HG03565 (cell line): ENCODE results near the gene TMEM184C.
A peak's percentile ranks its signal among the peaks of the same experiment; 100 is the strongest.

Source experiments
- ATAC-seq: cut with Tn5 transposase; IDR thresholded peaks from one replicate; pipeline ENCODE4 v1.9.1; 2021; ENCODE audit warnings: mild to moderate bottlenecking, moderate library complexity; ENCODE audit not compliant: unreplicated experiment

TMEM184C gene

GRCh38 chr4:147648656-147649055 is 31.5 kb downstream of the TMEM184C start:
- no peak for ATAC-seq

- no peak for ATAC-seq
These were observed 34.4 kb downstream of the TMEM184C start for GRCh38 chr4:147651563-147651962.

- ATAC-seq: no peak
These were observed 38.4 kb downstream of the TMEM184C start for GRCh38 chr4:147655639-147656038.

GRCh38 chr4:147658501-147658900 is 41.3 kb downstream of the TMEM184C start:
- no peak for ATAC-seq

- no peak for ATAC-seq
These were observed 56.9 kb downstream of the TMEM184C start for GRCh38 chr4:147674073-147674472.

GRCh38 chr4:147674496-147674895 is 57.3 kb downstream of the TMEM184C start:
- ATAC-seq: no peak

GRCh38 chr4:147678106-147678505 is 60.9 kb downstream of the TMEM184C start:
- ATAC-seq: no peak

GRCh38 chr4:147678796-147679549 is 61.8 kb downstream of the TMEM184C start:
- ATAC-seq: no peak

- no peak for ATAC-seq
These were observed 65.6 kb downstream of the TMEM184C start for GRCh38 chr4:147682755-147683154.

GRCh38 chr4:147683188-147683591 is 66.0 kb downstream of the TMEM184C start:
- no peak for ATAC-seq

- ATAC-seq: peak; percentile 99
These were observed 66.8 kb downstream of the TMEM184C start, which contains the start of gene PRMT9 for GRCh38 chr4:147683717-147684700. PRMT9 (minus strand) TSS chr4:147684163; CDS start chr4:147683987, 176 bp downstream.

GRCh38 chr4:147689067-147689466 is 71.9 kb downstream of the TMEM184C start:
- ATAC-seq: no peak

GRCh38 chr4:147691820-147692219 is 74.6 kb downstream of the TMEM184C start:
- ATAC-seq: no peak

- ATAC-seq: no peak
These were observed 76.0 kb downstream of the TMEM184C start for GRCh38 chr4:147693218-147693617.

GRCh38 chr4:147696866-147697265 is 79.7 kb downstream of the TMEM184C start:
- ATAC-seq: no peak

GRCh38 chr4:147704846-147705245 is 87.6 kb downstream of the TMEM184C start:
- ATAC-seq: no peak

- ATAC-seq: peak; percentile 71
These were observed 90.9 kb downstream of the TMEM184C start for GRCh38 chr4:147707892-147708672.

GRCh38 chr4:147709999-147710398 is 92.8 kb downstream of the TMEM184C start:
- no peak for ATAC-seq

- no peak for ATAC-seq
These were observed 97.6 kb downstream of the TMEM184C start for GRCh38 chr4:147714575-147715401.

- ATAC-seq: peak; percentile 81
These were observed 100.7 kb downstream of the TMEM184C start for GRCh38 chr4:147717878-147718277.
